ENCODE data around the gene CHKA.

Gene CHKA

DNA sequence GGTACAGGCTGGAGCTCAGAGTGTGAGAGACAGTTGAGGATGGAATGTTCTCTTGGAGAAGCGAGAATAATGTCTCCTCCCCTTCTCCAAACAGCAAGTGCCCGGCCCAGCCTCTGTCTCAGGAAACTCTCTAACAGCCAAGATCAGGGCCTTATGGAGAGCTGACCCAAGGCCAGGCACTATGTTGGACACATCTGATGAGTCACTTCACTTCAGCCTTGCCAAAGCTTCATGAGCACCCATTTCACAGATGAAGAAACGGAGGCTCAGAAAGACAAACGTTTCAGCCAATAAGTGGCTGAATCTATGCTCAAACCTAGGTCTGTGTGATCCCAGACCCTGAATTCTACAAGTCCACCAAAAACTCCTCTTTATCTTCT, 22.1 kb upstream of the CHKA start:
- no peak for DNase-seq (ENCODE audit: extremely low read depth in 1 of 2, low read depth in 1 of 2)

DNA sequence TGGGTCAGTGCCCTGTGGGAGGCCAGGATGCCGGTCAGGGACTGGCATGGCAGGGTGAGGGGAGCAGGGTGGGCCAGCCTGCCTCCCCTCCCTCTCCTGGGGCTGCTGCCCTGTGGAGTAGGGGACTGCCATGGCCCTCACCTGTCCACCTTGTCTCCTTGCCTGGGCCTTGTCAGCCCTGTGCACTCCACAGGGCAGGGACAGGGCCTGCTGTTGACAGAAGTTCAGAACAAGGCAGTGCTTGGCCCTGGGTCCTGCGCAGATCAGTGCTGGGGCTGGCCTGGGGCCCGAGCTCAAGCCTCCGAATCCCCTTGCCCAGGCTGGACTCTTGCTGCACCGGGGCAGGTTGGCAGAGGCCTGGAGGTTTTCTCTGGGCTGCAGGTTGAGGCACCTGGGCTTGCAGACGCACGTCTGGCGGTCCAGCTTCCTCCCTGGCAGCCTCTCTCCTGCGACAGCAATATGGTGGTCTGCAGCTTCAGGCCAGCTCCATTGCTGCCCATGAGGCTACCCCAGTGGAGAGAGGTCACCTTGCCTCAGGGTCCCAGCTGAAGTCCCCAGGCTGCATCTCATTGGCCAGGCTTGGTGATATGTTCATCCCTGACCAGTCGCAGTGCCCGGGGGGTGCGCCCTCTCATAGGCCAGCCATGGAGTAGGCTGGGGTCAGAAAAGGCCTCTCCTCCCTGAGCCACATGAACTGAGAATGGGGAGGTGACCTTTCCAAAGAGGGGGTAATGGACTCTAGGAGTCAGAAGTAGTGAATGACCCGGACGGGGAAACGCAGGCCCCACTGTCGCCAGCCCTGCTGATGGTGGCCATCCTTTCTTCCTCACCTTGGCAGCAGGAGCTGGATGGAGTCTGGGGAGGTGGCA, 21.5 kb upstream of the CHKA start:
- no peak for DNase-seq (ENCODE audit: extremely low read depth in 1 of 2, low read depth in 1 of 2)

GRCh38 chr11:68142028-68142412, 20.8 kb upstream of the CHKA start:
- peak; percentile 31 to 65 for DNase-seq (ENCODE audit: extremely low read depth in 1 of 2, low read depth in 1 of 2)

GRCh38 chr11:68141246-68142027, 20.2 kb upstream of the CHKA start:
- no peak for DNase-seq (ENCODE audit: extremely low read depth in 1 of 2, low read depth in 1 of 2)

GRCh38 chr11:68140496-68141245, 19.5 kb upstream of the CHKA start:
- DNase-seq (ENCODE audit: extremely low read depth in 1 of 2, low read depth in 1 of 2), result no peak

- no peak for DNase-seq (ENCODE audit: extremely low read depth in 1 of 2, low read depth in 1 of 2)
Observed at GRCh38 chr11:68138237-68138636, 17.0 kb upstream of the CHKA start.

GRCh38 chr11:68137833-68138232, 16.6 kb upstream of the CHKA start:
- no peak for DNase-seq (ENCODE audit: extremely low read depth in 1 of 2, low read depth in 1 of 2)

DNA sequence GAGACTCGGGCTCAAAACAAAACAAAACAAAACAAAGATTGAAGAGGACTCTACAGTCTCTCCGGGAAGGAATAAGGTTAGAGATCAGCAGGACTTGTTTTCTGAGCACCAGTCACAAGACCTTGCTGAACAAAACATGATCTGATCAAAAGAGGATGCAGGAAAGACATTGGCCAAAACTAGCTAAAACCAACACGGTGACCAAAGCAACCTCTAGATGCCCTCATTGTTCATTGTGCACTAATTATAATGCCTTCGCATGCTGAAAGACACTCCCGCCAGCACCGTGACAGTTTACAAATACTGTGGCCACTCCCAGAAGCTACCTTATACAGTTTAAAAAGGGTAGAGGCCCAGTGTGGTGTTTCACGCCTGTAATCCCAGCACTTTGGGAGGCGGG, 15.7 kb upstream of the CHKA start:
- no peak for DNase-seq (ENCODE audit: extremely low read depth in 1 of 2, low read depth in 1 of 2)

DNA sequence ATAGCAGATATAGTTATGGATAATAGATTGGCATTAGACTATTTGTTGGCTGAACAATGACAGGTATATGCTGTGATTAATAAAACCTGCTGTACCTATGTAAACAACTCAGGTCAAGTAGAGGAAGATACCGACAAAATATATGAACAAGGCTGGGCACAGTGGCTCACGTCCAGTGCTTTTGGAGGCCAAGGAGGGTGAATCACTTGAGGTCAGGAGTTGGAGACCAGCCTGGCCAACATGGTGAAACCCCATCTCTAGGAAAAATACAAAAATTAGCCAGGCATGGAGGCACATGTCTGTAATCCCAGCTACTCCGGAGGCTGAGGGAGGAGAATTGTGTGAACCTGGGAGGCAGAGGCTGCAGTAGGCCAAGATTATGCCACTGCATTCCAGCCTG, 14.0 kb upstream of the CHKA start:
- DNase-seq (ENCODE audit: extremely low read depth in 1 of 2, low read depth in 1 of 2), result no peak

DNA sequence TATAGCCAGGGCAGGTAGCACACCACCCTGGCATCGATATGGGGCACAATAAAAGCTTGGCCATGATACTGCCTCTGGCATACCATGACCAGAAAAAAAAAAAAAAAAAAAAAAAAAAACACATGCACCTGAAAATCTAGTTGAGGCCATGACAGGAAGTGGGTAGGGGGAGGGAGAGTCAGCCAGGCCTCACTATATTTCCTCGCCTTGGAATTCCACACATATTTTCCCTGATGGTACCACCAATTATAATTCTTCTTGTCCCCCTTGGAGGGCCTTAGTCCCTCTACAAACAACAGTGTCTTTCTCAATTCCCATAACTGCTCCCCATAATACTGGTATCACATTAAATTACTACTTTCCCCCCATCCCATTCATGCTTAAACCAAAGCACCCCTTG, 12.6 kb upstream of the CHKA start:
- DNase-seq (ENCODE audit: extremely low read depth in 1 of 2, low read depth in 1 of 2), result no peak

GRCh38 chr11:68130121-68130520, 8.9 kb upstream of the CHKA start:
- DNase-seq (ENCODE audit: extremely low read depth in 1 of 2, low read depth in 1 of 2), result no peak

- no peak for DNase-seq (ENCODE audit: extremely low read depth in 1 of 2, low read depth in 1 of 2)
Observed at GRCh38 chr11:68128682-68129327, 7.6 kb upstream of the CHKA start.

DNA sequence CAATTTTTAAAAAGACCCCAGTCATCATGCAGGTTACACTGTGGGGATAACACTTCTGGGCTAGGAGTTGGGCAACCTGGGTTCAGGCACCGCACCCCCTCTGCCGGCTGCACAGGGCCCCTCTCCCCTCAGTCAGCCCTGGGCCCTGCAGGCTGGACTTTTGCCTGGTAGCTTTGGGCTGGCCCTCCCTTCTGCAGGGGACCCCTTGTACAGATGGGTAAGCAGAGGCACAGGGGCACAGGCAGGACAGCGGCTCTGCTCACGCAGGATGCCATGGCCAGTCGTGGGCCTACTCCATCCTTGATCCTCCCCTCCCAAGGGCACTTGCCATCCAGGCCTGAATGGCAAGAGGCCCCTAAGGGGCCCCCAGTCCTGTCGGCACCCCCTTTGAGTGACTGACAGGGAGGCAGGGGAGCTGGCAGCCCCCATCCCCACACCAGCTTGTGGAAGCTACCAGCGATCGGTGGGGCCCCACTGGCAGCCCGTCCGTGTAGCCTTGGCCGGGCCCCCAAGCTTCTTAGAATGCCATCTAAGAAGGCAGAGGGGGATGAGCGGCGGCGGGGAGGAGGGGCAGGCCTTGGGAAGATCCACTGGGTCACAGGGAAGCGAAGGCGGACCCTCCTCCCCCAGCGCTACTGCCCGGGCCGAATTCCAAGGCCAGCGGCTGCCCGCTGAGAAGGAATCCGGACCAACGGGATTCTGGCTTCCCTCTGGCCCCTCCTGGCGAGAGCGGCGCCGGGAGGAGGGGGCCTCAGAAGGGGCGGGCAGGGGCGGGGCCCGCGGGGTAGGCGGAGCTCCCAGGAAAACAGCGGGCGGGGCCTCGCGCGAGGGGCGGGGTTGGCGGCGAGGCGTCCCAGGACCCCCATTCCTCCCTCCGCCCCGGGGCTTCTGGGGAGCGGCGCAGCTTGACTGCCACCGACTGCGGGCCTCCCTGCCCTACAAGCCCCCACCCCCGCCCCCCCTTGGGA, 6.8 kb upstream of the CHKA start:
- no peak for DNase-seq (ENCODE audit: extremely low read depth in 1 of 2, low read depth in 1 of 2)

- no peak for DNase-seq (ENCODE audit: extremely low read depth in 1 of 2, low read depth in 1 of 2)
Observed at GRCh38 chr11:68125164-68125563, 4.0 kb upstream of the CHKA start.

DNA sequence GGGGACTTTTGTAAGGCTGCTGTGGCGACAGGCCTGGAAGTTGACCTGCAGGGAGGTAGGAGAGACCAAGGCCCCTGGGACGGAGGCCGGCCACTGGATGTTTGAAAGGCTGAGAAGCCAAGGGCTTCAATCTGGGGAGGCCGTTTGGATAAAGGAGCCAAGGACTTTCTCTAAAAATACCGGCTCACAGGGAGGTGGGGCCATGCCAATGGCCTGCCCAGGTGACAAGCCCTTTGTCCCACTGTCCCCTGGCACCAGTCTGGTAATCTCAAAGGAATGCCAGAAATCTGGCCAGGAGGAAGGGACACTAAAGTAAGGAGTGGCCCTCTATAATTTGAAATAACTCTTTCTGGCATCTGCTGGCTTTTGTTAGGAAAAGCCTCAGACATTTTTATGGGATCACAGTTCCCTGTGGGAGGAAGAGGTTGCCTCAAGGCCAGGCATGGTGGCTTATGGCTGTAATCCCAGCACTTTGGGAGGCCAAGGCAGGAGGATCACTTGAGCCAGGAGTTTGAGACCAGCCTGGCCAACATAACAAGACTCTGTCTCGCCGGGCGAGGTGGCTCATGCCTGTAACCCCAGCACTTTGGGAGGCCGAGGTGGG, 1.9 kb upstream of the CHKA start:
- no peak for DNase-seq (ENCODE audit: extremely low read depth in 1 of 2, low read depth in 1 of 2)

- peak; percentile 8 to 10 for DNase-seq (ENCODE audit: extremely low read depth in 1 of 2, low read depth in 1 of 2)
Observed at GRCh38 chr11:68120273-68121066, 718 bp downstream of the CHKA start.

DNA sequence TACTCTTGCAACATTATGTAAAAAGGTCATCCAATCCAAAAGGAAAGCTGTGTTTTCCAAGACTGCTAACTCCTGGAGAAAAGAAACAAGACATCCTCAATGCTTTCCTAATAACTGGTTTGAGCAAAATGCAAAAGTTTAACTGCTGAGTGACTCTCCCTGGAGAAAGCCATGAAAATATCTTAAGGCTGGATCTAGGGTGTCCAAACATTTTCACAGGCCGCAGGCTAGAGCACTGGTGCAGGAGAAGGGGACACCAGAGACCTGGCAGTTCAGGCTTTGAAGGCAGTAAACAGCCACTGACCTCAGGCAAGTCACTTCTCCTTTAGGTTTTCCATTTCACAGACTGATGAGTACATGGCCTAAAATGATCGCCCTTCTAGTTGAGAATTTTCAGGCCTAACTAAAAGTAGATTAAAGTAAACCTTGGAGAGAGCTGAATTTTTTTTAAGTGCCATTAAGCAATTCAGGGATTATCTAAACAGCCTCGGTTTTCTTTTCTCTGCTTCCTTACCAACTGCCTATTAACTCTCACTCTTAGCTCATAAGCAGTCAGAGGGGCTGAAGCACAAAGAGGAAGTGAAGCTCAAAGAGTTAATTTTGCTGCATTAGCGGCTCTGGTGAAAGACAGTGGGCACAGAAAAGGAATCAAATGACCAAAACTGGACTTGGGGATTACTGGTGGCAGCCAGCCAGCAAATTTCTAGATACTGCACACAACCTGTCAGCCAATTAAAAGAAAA, 2.3 kb downstream of the CHKA start:
- DNase-seq (ENCODE audit: extremely low read depth in 1 of 2, low read depth in 1 of 2), result no peak

DNA sequence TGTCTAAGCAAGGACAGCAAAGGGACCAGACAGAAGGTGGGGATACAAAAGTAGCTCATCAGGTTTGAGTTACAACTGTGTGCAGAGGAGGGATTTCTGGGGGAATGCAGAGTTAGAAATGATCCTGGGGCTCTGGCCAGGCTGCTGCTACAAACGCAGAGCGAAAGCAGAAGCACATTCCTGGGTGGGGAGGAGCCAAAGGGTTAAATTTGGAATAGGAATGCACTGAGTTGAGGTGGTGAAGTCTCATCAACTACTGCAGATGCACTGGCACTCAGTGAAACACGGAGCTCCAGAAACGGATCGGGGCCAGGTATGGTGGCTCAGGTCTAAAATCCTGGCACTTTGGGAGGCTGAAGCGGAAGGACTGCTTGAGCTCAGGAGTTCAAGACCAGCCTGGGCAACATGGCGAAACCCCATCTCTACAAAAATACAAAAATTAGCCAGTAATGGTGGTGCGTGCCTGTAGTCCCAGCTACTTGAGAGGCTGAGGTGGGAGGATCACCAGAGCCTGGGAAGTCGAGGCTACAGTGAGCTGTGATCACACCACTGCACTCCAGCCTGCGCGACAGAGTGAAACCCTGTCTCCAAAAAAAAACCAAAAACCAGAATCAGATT, 3.2 kb downstream of the CHKA start:
- DNase-seq (ENCODE audit: extremely low read depth in 1 of 2, low read depth in 1 of 2), result no peak

Data from stimulated activated CD8-positive, alpha-beta memory T cell treated with anti-CD3 and anti-CD28 coated beads, Interleukin-7, amount 100 ng/mL, for 48 hours (primary cell).